HG03139 (cell line): ENCODE results near the gene EXOSC7.
"Not testable (repeated sequence)": the region's sequence is repeated elsewhere in the genome, so short reads cannot be mapped to it uniquely, and the experiment has no call there.

Experiments
- ATAC-seq: cut with Tn5 transposase; IDR thresholded peaks from one replicate; pipeline ENCODE4 v1.9.1; 2021; ENCODE audit not compliant: unreplicated experiment

EXOSC7 gene

GRCh38 chr3:44961888-44962287, 14.2 kb upstream of the EXOSC7 start:
- no peak for ATAC-seq

- no peak for ATAC-seq
Observed at GRCh38 chr3:44962621-44963393, 13.2 kb upstream of the EXOSC7 start.

GRCh38 chr3:44963571-44964325, 12.3 kb upstream of the EXOSC7 start:
- ATAC-seq = no peak

GRCh38 chr3:44965165-44965564, 10.9 kb upstream of the EXOSC7 start:
- no peak for ATAC-seq

GRCh38 chr3:44966795-44967278, 9.2 kb upstream of the EXOSC7 start:
- no peak for ATAC-seq

GRCh38 chr3:44968447-44968858, 7.6 kb upstream of the EXOSC7 start:
- ATAC-seq = no peak

- no peak for ATAC-seq
Observed at GRCh38 chr3:44969154-44969827, 6.8 kb upstream of the EXOSC7 start.

- no peak for ATAC-seq
Observed at GRCh38 chr3:44969828-44970179, 6.2 kb upstream of the EXOSC7 start.

- ATAC-seq = no peak
Observed at GRCh38 chr3:44970926-44971490, 5.0 kb upstream of the EXOSC7 start.

- ATAC-seq = no peak
Observed at GRCh38 chr3:44974416-44974815, 1.6 kb upstream of the EXOSC7 start.

- no peak for ATAC-seq
Observed at GRCh38 chr3:44981220-44981619, 5.2 kb downstream of the EXOSC7 start.

- no peak for ATAC-seq
Observed at GRCh38 chr3:44981751-44982150, 5.7 kb downstream of the EXOSC7 start.

GRCh38 chr3:44982817-44983216, 6.8 kb downstream of the EXOSC7 start:
- no peak for ATAC-seq

GRCh38 chr3:44983484-44983941, 7.5 kb downstream of the EXOSC7 start:
- ATAC-seq = no peak

GRCh38 chr3:44984335-44984734, 8.3 kb downstream of the EXOSC7 start:
- no peak for ATAC-seq

- not testable (repeated sequence) for ATAC-seq
Observed at GRCh38 chr3:44986330-44986729, 10.3 kb downstream of the EXOSC7 start.

- ATAC-seq = no peak
Observed at GRCh38 chr3:44987332-44987731, 11.3 kb downstream of the EXOSC7 start.

- no peak for ATAC-seq
Observed at GRCh38 chr3:44988073-44988472, 12.0 kb downstream of the EXOSC7 start.

- ATAC-seq = no peak
Observed at GRCh38 chr3:44989141-44989540, 13.1 kb downstream of the EXOSC7 start.

GRCh38 chr3:44989636-44990373, 13.8 kb downstream of the EXOSC7 start:
- ATAC-seq = no peak

- no peak for ATAC-seq
Observed at GRCh38 chr3:44991326-44991725, 15.3 kb downstream of the EXOSC7 start.
